NAMALWA (cell line): ENCODE results near the gene PPP1R9A.
A peak's percentile ranks its signal among the peaks of the same experiment; 100 is the strongest.

Experiments used
- DNase-seq: peaks from one replicate; pipeline ENCODE4 v3.0.0-alpha.2; 2015; ENCODE audit warnings: low spot score

The PPP1R9A gene

GRCh38 chr7:94907026-94907810, at the start of gene PPP1R9A:
TSS of gene PPP1R9A (plus strand) at chr7:94907594. CDS start at chr7:94910114, 2,520 bp downstream.
- no peak for DNase-seq

DNA sequence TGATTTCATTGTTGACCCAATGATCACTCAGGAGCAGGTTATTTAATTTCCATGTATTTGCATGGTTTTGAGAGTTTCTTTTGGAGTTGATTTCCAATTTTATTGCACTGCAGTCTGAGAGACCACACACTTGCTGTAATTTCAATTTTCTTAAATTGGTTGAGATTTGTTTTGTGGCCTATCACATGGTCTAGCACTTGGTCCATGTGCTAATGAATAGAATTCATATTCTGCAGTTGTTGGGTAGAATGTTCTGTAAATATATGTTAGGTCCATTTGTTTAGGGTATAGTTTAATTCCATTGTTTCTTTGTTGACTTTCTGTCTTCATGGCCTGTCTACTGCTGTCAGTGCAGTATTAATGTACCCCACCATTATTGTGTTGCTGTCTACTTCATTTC, 36.3 kb upstream of the PPP1R9A start:
- no peak for DNase-seq

GRCh38 chr7:94873239-94873638, 34.2 kb upstream of the PPP1R9A start:
- DNase-seq = no peak

- no peak for DNase-seq
Observed at GRCh38 chr7:94874036-94874785, 33.2 kb upstream of the PPP1R9A start.

GRCh38 chr7:94875201-94875600, 32.2 kb upstream of the PPP1R9A start:
- DNase-seq = no peak

GRCh38 chr7:94877731-94878670, 29.4 kb upstream of the PPP1R9A start:
- no peak for DNase-seq

- DNase-seq = no peak
Observed at GRCh38 chr7:94882891-94883290, 24.5 kb upstream of the PPP1R9A start.

DNA sequence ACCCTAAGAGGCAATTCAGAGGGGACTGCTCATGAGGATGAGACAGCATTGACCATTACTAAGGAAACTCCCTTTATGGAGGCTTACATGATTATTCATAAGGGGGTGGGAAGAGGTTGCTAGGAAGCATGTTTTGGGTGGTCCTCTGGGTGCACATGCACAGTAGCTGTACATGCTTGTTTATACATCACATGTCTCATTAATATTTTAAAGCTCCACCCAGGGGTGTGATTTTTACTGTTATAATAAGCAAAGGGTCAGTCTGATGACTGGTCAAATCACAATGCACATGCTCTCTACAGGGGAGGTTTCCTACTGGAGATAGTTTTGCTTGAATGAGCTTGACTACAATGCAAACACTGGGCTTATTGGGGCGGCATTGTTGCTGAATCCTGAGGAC, 23.8 kb upstream of the PPP1R9A start:
- no peak for DNase-seq

DNA sequence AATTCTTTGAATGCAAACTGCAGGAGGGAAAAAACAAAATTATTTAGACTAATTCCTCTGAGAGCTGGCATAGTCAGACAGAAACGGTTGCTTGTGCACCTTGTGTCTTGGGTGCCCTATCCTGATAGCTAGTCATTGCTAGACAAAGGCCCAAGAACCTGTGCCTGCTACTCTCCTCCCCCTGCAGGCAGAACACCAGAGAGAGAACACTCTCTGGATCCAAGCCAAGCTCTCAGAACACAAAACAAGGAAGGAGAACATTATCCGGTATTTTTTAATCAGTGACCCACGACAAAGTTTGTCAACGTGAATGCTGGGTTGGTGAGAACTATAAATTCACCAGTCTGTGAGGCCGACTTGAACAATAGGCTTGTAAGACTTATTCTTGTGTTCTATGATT, 18.8 kb upstream of the PPP1R9A start:
- DNase-seq = peak; percentile 33

DNA sequence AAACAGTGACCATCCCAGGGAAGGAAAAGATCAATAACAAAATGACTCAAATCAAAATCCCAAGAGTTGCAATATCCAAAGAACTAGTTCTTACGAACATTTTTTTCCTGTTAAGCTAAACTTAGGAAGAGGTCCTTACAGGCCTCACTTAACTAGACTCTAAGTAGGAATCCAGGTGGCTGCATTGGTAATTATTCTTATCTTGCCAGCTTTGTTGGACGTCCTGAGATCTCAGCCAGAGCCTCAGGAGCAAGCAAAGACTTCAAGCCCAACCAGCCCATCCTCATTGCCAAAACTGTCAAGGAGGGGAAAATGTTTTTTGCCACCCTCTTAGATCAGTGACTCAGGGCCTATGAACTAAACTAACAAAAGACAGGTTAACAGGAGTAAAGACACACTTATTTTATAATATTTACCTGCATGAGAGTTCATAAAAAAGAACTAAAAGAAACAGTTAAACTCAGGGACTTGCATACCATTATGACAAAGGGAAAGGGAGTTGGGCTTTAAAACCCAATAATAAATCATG, 18.3 kb upstream of the PPP1R9A start:
- no peak for DNase-seq

DNA sequence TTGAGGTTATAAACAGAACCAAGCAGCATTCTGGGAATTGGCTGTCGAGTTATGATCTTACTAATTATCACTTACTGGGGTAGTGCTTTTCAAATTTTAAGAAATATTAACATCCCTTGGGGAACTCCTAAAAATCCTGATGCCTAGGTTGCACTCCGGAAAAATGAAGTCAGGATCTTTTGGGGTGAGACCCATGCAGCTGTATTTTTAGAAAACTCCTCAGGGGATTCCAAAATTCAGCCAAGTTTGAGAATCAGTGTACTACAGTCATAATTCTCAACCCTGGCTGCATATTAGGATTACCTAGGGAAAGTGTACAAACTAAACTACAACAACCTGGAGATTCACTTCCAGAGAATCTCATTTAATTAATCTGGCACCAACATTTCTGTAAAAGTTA, 17.2 kb upstream of the PPP1R9A start:
- DNase-seq = no peak

GRCh38 chr7:94893661-94894060, 13.7 kb upstream of the PPP1R9A start:
- no peak for DNase-seq

DNA sequence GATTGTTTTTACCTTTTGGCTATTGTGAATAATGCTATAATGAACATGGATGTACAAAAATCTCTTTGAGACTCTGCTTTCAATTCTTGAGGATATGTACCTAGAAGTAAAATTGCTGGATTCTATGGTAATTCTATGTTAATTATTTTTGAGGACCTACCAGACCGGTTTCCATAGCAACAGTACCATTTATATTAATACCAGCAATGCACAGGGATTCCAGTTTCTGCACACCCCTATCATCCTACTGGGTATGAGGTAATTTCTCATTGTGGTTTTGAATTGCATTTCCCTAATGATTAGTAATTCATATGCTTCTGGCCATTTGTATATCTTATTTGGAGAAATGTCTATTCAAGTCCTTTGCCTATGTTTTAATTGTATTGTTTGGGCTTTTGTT, 9.9 kb upstream of the PPP1R9A start:
- no peak for DNase-seq

DNA sequence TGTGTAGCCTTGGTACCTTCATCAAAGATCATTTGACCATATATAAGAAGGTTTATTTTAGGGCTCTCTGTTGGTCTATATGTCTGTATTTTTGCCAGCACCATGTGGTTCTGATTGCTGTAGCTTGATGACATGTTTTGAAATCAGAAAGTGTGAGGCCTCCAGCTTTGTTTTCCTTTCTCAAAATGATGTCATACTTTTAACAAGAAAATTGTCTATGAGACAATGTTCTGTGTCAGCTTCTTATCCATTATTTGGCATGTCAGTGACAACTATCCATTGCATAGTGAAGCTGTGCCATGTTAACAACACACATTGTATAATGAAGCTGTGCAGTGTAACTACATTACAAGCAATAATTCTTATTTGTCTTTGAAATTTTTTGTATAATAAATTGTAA, 9.1 kb upstream of the PPP1R9A start:
- DNase-seq = no peak

DNA sequence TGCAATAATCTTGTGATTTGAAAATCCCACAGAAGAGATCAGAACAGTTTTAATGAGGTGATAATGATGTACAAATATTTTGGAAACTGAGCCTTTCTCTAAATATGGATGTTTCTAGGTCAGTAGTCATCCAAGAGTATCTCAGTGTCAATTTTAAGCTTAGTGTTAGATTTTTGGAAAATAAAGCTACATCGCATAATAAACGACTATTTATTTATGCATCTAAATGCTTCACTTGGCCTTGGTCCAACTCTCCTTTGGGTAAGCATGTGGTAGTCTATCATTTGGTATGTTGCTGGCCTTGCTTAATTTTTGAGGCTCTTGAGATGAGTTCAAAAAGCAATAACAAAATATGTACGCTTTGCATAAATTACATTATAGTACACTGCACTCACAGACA, 5.4 kb upstream of the PPP1R9A start:
- DNase-seq = no peak

GRCh38 chr7:94903971-94904370, 3.4 kb upstream of the PPP1R9A start:
- DNase-seq = no peak

- DNase-seq = no peak
Observed at GRCh38 chr7:94904982-94905381, 2.4 kb upstream of the PPP1R9A start.

DNA sequence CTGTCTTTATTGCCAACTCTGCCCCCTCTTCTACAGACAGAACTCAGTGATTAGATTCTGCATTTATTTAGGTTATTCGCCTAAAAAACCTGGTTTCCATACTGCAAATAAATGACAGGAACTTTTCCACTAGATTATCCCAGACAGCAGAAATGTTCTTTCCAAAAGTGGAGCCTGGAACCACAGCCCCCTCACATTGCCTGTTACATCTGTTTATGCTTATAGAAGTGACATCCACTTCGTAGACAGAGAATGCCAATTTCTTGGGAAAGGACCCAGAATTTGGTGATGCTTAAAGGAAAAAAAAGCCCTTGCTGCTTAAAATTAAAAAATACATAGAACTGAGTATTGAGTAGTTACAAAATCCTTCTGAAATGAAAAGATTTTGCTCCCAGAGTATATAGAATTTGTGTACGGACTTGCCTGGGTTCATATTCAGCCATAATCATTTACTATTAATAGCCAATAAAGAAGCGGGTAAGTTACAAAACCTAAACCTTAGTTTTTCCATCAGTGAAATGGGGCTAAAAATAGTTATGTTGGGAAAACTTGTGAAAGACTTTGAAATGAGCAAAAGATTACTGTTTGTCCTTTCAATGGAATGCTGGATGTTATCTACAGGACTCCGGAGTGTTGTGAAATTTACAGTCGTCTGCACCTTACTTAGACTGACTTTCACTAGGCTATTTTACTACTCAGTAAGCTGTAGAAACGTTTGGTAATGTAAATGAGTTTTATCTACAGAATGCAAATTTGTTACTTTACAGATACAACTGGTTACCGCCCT, 1.1 kb upstream of the PPP1R9A start:
- no peak for DNase-seq

DNA sequence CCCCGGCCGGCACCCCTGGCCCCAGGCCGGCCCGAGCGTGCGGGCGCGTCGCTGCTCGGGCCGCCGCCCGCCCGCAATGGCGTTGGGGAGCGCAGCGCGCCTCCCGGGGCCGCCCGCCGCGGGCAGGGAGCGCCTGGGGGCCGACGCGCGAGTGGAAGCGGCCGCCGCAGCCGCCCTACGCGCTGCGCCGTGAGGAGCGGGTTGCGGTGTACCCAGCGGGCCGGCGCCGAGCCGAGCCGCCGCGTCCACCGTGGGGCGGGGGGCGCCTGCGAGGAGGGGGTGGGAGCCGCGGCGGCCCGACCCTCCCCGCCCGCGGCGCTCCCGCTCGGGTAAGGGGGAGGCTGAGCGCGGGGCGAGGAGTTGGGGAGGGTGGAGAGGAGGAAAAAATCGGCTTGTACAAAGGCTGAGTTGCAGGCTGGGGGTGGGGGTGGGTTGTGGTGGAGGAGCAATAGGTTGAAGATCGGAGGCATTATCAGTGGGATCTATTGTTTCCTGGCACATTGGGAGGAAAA, 473 bp downstream of the PPP1R9A start:
- no peak for DNase-seq

DNA sequence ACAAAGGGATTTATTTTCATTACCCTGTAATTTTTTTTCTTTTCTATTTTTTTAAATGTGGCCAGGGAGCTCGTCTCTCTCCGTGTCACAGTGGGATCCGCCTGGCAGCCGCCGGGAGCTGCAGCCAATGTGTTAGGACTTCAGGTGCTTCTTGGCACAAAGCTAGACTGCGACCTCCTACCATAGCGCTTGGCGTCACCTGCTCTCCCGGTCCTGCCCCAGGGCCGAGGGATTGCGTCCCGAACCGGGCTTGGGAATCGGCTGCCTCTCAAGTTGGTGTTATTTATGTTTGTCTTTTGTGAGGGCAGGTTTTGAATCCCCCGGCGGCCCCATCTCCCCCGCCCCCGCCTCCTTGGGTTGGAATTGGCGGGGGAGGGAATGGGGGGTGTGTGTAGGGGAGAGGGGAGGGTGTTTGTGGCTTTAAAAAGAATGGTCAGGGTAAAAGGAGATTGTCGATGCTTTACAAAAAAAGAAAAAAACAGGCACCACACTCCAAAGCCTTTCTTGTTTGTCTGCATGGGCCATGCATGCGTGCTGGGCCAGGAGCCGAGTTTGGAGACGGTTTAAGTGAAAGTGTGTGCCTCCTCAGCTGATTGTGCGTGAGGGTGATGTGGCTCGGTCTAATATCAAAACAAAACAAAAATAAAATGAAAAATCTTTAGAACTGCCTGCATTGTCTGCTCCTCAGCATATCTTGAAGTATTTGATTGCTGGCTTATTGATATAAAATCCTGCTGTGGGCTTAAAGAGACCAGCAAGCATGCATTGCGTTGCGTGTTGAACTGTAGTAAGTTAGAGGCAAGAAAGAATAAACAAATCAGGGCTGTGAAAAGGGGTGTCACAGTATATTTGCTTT, 1.2 kb downstream of the PPP1R9A start:
- DNase-seq = no peak
